RWPE1 (cell line): Measurements from ENCODE around the gene MMP20.

Experiments used
- CTCF ChIA-PET: fragments of 350-600 bp; sonication (Branson Sonifier 250); formaldehyde crosslinking; extraction: SDS; loops from one replicate; lab custom pipeline; 2021; lab: Yijun Ruan, JAX
- POLR2A ChIA-PET: fragments of 400-600 bp; formaldehyde crosslinking; extraction: SDS; loops from one replicate; lab custom pipeline; 2020; ENCODE audit warnings: antibody characterized with exemption; ENCODE audit not compliant: low non-redundant PET; lab: Yijun Ruan, JAX
- DNase-seq: peaks from one replicate; pipeline ENCODE4 v3.0.0; 2012; ENCODE audit warnings: low spot score
- H3K27ac ChIP-seq: fragments of 450-650 bp; 2 replicates; pipeline ENCODE4 v1.5.1; 2017
- TF ChIP-seq, protein P1 (sequence below): fragments of 450-650 bp; conservative IDR thresholded peaks from 2 replicates; pipeline ENCODE4 v1.5.1; 2017; ENCODE audit warnings: low read depth, mild to moderate bottlenecking

MMP20 gene

DNA sequence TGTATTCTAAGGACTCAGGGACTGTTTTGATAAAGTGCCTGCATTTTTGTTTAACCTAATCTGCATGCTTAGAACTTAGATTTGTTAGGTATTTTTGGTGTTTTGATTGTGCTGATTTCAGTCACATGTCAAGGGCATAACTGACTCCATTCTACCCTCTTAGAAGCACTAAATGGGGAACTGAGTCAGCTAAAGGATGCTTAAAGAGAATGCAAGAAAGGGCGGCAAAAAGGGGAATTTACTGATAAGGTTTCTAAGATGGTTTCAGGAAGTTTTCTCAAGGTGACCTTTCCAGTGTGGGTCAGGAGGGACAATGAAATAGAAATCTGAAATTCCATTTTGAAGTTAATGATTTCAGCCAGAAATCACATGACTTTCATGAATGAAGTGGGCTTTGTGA is 43.0 kb downstream of the MMP20 start:
- POLR2A ChIA-PET, result no interaction called here
- CTCF ChIA-PET, result no interaction called here
- TF ChIP-seq, protein P1, sequence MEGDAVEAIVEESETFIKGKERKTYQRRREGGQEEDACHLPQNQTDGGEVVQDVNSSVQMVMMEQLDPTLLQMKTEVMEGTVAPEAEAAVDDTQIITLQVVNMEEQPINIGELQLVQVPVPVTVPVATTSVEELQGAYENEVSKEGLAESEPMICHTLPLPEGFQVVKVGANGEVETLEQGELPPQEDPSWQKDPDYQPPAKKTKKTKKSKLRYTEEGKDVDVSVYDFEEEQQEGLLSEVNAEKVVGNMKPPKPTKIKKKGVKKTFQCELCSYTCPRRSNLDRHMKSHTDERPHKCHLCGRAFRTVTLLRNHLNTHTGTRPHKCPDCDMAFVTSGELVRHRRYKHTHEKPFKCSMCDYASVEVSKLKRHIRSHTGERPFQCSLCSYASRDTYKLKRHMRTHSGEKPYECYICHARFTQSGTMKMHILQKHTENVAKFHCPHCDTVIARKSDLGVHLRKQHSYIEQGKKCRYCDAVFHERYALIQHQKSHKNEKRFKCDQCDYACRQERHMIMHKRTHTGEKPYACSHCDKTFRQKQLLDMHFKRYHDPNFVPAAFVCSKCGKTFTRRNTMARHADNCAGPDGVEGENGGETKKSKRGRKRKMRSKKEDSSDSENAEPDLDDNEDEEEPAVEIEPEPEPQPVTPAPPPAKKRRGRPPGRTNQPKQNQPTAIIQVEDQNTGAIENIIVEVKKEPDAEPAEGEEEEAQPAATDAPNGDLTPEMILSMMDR, result no peak
- no peak for DNase-seq
- no peak overlapping the region for H3K27ac ChIP-seq

DNA sequence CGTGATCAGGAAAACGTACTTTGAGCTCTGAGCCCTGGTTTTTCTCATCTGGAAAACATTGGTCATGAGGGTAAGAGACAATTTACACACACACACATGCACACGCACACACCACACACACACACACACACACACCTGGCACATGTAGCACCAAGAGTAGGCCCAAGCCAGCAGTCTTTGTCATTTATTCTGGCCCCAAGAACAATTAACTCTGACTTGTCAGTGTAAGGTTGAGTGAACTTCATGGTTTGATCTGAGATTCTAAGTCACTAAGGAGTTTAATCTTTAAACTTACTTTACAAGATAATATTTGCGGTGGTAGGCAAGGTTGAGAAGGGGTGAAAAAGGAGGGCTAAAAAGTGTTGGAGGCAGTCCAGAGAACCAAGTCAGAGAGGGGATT is 44.1 kb downstream of the MMP20 start:
- TF ChIP-seq, protein P1, result no peak
- no peak for DNase-seq
- POLR2A ChIA-PET, result no interaction called here
- CTCF ChIA-PET, result no interaction called here
- no peak overlapping the region for H3K27ac ChIP-seq

DNA sequence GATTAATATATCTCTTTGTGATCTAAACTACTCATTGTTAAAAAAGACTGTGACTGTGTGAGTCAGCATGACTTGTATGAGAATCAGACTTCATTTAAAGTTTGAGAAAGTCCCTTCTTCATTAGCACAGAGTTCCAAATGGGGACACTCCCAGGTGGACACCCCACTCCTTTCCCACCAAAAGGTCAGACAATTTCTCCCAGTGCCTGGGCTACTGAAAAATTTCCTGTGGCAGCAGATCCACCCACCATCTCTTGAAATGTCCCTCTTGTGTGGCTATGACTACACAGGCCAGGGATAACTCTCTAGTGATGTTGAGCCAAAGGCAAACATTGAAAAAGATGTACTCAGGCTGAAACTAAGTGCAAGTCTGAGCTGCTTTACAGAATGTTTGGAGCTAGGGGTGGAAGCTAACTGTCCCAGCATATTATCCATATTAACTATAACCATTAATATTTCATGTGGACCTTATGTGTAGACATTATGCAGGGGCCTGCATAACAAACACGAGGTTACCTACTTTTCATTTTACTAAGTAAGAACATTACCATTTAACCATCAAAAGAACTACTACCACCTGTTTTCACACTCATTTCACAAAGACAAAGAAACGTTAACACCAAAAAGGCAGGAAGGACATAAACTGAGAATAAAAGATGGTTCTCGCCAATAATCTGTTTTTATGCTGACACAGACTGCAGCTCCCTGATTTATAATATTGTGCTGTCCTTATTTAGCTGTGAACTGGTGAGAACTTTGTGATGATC is 44.8 kb downstream of the MMP20 start:
- CTCF ChIA-PET, result no interaction called here
- DNase-seq, result no peak
- TF ChIP-seq, protein P1, result no peak
- POLR2A ChIA-PET, result no interaction called here
- H3K27ac ChIP-seq, result no peak overlapping the region

DNA sequence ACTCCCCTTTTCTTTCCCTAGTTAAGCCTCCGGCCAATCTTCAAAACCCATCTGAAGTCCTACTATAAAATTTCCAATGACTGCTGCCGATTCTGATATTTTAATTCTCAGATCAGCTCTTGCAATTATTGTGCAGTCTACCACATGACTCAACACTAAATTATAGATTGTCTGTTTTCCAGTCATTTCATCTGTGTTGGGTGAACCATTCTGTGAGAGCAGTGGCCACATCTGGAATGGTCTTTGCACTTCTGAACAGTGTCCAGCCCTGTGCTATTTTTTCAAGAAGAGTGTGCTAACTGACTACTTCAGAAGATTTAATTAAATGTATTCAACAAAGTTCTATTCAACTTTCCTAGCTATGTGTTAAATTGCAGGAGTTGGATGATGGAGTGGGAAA is 47.4 kb downstream of the MMP20 start:
- no peak overlapping the region for H3K27ac ChIP-seq
- TF ChIP-seq, protein P1, result no peak
- no peak for DNase-seq
- ChIA-PET POLR2A (interaction anchor here (0.6 kb wide), 2 partner anchors 26 to 986 kb away, joined by 4 to 8 read pairs; no protein-coding TSS in a partner anchor), CTCF (interaction anchor here (0.6 kb wide), 1 partner anchor 54 kb away, joined by 3 read pairs; no protein-coding TSS in a partner anchor)

DNA sequence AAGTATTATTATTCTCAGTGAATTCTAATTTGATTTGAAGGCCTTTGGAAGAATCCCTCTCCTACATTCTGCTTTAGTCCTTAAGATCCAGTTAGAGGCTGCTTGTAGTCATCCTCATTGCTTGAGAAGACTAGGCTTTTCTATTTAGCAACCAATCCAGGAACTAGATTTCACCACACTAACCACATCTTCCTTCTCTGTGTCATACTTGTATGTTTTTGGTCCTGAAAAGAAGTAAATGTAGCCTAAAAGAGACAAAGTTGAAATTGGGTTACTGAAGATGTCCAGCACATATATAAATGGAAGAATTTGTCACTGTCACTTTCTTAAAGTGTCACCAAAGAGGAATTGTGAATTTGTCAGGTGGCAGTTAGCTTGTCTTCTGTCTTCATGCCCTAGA is 48.0 kb downstream of the MMP20 start:
- ChIA-PET POLR2A (interaction anchor here (0.6 kb wide), 2 partner anchors 25 to 986 kb away, joined by 4 to 8 read pairs; no protein-coding TSS in a partner anchor), CTCF (no interaction called here)
- H3K27ac ChIP-seq, result no peak overlapping the region
- TF ChIP-seq, protein P1, result no peak
- DNase-seq, result no peak

DNA sequence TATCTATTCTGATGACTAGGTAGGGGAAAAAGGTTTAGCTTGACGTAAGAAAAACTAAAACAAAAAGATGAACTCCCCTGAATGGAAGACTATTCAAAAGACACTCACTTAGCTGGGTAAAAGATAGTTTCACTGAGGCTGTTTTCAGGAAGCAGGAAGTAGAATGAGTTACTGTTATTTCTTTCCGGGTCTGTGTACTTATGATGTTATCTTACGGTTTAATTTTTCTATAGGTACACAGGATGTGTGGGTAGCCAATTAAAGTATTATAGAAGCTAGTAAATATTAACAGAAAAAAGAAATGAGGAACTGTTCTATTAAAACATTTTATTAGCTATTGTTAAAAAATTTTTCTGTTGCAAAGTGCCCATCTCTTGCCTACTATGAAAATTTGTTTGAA is 48.8 kb downstream of the MMP20 start:
- ChIA-PET POLR2A (no interaction called here), CTCF (no interaction called here)
- H3K27ac ChIP-seq, result no peak overlapping the region
- no peak for DNase-seq
- TF ChIP-seq, protein P1, result no peak
